ENCODE measurements around the gene SMCO2. TPM values are rescaled to one million over a fixed set of nuclear protein-coding genes. Genes with fewer than 3 reads are reported as not detected.
"Not testable (repeated sequence)": the region's sequence is repeated elsewhere in the genome, so short reads cannot be mapped to it uniquely, and the experiment has no call there.

SMCO2 gene
- total and polyA plus RNA-seq, 5 experiments from 2014 or later: not detected

- ATAC-seq: no peak
- no peak overlapping the region for H3K4me3 Mint-ChIP-seq
- peak overlapping the region in 3 of 10 donors; percentile 34 to 67 (median 41) for H3K27ac Mint-ChIP-seq
- peaks cover 4 to 13% (median 8%) of the 10 kb centered on the region in 4 donors for H3K4me1 Mint-ChIP-seq
- no peak for DNase-seq
- POLR2A ChIA-PET: no interaction called here
- H3K9me3 Mint-ChIP-seq: peaks cover 0 to 3% (median 0%) of the 10 kb centered on the region in 9 donors
- peaks cover 0 to 4% (median 0%) of the 10 kb centered on the region in 3 donors for H3K36me3 Mint-ChIP-seq
- peaks cover 0 to 9% (median 6%) of the 10 kb centered on the region in 5 donors for H3K27me3 Mint-ChIP-seq
Measured at GRCh38 chr12:27541031-27541719, 94.6 kb downstream of the SMCO2 start.

DNA sequence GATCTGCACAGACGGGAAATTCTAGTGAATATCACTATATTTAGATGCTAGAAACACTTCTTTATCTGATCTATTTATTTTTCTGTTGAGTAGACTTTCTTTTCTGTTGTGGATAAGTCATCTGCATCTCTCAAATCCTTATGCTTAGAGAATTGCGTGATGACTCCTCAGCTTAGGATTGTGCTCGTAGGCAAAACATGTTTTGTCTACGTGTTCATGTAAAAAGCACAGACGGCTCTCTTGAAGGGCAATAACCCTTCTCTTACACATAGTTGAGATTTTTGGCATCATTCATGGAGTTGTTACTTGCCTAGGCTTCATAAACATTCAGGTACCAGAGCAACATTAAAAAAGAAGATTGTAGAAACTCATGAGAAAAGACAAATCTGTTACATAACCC is 96.1 kb downstream of the SMCO2 start:
- H3K27ac Mint-ChIP-seq: peak overlapping the region in 1 of 10 donors; percentile 4
- H3K4me1 Mint-ChIP-seq: peaks cover 3 to 12% (median 8%) of the 10 kb centered on the region in 4 donors
- ATAC-seq (no peak), DNase-seq (no peak)
- peaks cover 0 to 4% (median 0%) of the 10 kb centered on the region in 3 donors for H3K36me3 Mint-ChIP-seq
- peaks cover 0 to 9% (median 6%) of the 10 kb centered on the region in 5 donors for H3K27me3 Mint-ChIP-seq
- H3K9me3 Mint-ChIP-seq: peaks cover 0 to 3% (median 0%) of the 10 kb centered on the region in 9 donors
- POLR2A ChIA-PET: no interaction called here
- no peak overlapping the region for H3K4me3 Mint-ChIP-seq

GRCh38 chr12:27544858-27545257 is 98.3 kb downstream of the SMCO2 start:
- POLR2A ChIA-PET, DNase-seq, ATAC-seq, H3K4me3 Mint-ChIP-seq, H3K36me3 Mint-ChIP-seq, H3K9me3 Mint-ChIP-seq: not testable (repeated sequence)
- peaks cover 0 to 10% (median 9%) of the 10 kb centered on the region in 5 donors for H3K27me3 Mint-ChIP-seq
- H3K4me1 Mint-ChIP-seq: peaks cover 0 to 12% (median 4%) of the 10 kb centered on the region in 4 donors
- peak overlapping the region in 1 of 10 donors; percentile 26 for H3K27ac Mint-ChIP-seq

DNA sequence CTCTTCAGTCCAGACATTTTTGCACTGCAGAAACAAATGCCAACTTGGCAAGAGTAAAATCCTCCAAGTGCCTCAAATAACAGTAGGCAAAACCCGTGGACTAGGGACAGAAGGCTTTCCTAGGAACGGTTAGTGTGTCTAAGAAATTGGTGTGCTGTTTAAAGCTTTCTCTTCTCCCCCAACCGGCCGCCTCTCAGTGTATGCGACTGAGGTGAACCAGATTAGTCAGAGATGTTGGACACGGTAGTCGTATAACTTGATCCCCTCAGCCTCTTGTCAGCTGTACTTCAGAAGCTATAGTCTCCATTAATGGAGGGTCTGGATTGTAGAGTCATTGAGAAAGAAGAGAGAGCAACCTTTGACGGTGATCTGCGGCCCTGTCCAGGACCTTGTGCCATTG is 99.1 kb downstream of the SMCO2 start:
- ATAC-seq: no peak
- POLR2A ChIA-PET: no interaction called here
- Mint-ChIP-seq H3K4me1 (peaks cover 0 to 13% (median 6%) of the 10 kb centered on the region in 4 donors), H3K36me3 (peaks cover 0 to 4% (median 0%) of the 10 kb centered on the region in 3 donors), H3K4me3 (no peak overlapping the region), H3K9me3 (peaks cover 0 to 3% (median 0%) of the 10 kb centered on the region in 9 donors), H3K27me3 (peaks cover 0 to 10% (median 9%) of the 10 kb centered on the region in 5 donors), H3K27ac (no peak overlapping the region)
- DNase-seq: no peak

DNA sequence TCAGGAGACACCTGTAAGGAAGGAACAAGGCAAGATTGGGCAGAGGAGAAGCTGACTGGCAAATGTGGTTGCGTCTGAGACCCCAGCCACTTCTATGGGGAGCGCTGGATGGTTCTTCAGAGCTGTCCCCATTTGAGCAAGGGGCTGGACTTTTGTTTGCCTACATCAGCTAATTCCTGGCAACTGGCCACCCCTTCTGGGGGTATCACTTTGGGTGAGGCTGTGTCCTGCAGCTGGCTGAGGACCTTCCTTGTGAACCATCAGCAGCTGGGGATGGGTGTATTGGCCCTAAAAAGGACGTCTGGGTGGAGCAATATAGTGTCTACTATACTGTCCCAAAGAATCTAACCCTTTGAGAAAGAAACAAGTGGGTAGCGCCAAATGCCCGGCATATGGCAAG is 101.1 kb downstream of the SMCO2 start:
- H3K9me3 Mint-ChIP-seq: peaks cover 0 to 3% (median 0%) of the 10 kb centered on the region in 9 donors
- H3K27me3 Mint-ChIP-seq: peaks cover 0 to 8% (median 6%) of the 10 kb centered on the region in 5 donors
- DNase-seq: no peak
- H3K36me3 Mint-ChIP-seq: peaks cover 0 to 4% (median 0%) of the 10 kb centered on the region in 3 donors
- H3K27ac Mint-ChIP-seq: no peak overlapping the region
- H3K4me1 Mint-ChIP-seq: peaks cover 0 to 12% (median 6%) of the 10 kb centered on the region in 4 donors
- POLR2A ChIA-PET: no interaction called here
- no peak for ATAC-seq
- H3K4me3 Mint-ChIP-seq: no peak overlapping the region

DNA sequence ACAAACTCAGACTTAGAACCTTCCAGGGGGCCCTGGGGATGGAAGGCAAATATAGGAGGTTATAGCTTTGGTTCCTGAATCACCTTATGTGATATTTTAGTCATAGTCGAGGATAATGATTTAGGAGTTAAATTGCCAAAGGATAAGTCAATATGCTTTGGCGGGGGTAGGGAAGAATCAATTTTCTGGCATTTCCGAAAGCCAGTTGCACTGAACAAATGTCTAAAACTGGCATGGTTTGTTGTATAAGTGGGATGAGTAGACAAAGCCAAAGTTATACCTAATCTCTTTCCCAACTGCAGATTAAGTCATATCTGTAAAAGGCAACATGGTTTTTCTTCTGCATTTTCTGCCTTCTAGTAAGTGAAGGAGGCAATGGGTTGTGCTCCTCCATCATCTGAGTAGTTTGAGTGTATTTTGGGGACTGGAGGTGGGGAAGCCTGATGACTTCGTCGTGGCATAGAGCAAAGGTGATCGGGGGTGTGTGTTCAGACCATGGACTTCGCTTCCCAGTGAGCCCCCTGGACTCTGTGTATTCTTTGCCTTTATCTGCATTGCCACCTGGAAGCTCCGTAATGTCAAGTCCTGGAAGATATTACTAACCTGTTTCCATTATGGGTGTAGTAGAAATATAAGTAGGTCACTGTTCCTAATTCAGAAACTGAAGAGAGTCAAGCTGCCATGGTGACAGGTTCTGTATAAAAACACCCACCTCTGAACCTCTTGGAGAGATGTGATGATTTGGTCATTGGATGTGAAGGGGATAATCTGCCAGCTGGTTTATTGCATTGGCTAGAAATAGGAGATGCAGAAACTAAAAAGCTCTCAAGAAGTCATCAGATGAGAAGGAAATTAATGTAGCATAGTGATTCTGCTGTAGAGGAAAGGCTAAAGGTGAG is 102.0 kb downstream of the SMCO2 start:
- no peak for ATAC-seq
- no peak for DNase-seq
- peaks cover 0 to 6% (median 5%) of the 10 kb centered on the region in 5 donors for H3K27me3 Mint-ChIP-seq
- no peak overlapping the region for H3K27ac Mint-ChIP-seq
- peaks cover 0 to 3% (median 0%) of the 10 kb centered on the region in 9 donors for H3K9me3 Mint-ChIP-seq
- peaks cover 0 to 12% (median 8%) of the 10 kb centered on the region in 4 donors for H3K4me1 Mint-ChIP-seq
- POLR2A ChIA-PET: no interaction called here
- H3K4me3 Mint-ChIP-seq: no peak overlapping the region
- H3K36me3 Mint-ChIP-seq: peaks cover 0 to 4% (median 0%) of the 10 kb centered on the region in 3 donors

GRCh38 chr12:27549236-27549800 is 102.8 kb downstream of the SMCO2 start:
- H3K27ac Mint-ChIP-seq: no peak overlapping the region
- H3K4me3 Mint-ChIP-seq: no peak overlapping the region
- ATAC-seq (no peak), DNase-seq (no peak)
- H3K36me3 Mint-ChIP-seq: peaks cover 0 to 3% (median 0%) of the 10 kb centered on the region in 3 donors
- POLR2A ChIA-PET: no interaction called here
- peaks cover 0 to 3% (median 0%) of the 10 kb centered on the region in 9 donors for H3K9me3 Mint-ChIP-seq
- peaks cover 0 to 6% (median 3%) of the 10 kb centered on the region in 5 donors for H3K27me3 Mint-ChIP-seq
- peaks cover 0 to 12% (median 8%) of the 10 kb centered on the region in 4 donors for H3K4me1 Mint-ChIP-seq

DNA sequence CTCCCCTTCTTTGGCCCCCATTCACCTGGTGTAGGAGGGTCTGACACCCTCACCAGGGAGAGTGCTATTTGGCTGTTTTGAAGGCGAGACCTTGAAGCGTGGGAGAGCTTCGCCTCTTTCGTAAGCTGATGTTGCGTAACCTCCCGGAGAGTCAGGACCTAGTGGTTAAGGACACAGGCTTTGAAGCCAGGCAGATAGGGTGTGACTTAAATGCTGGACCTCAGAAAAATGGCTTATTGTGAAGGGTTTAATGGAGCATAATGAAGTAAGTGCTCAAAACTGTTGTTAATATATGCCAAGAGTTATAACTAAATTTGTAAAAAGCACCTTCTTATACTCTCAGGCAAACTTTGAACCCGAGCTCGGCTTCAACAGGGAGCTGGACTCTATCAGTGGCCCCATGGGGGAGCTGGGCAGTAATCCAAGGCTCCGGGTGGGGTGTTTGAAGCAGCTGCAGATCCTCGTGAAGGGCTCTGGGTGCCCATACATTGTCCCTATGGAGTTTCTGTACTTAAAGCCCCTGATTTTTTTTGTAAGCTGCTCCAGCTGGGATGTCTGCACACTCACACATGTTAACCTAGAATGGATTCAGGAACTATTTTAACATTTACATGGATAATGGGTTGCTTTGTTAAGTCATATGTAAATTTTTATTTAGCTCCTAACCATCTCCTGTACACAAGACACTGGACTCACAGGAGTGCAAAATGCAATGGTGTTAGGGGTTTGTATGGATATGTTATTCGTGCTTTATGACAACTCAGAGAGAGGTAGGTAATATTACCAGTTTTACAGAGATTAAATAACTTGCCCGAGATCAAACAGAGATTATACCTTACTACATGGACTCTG is 103.5 kb downstream of the SMCO2 start:
- POLR2A ChIA-PET: no interaction called here
- H3K4me1 Mint-ChIP-seq: peaks cover 0 to 13% (median 8%) of the 10 kb centered on the region in 4 donors
- peaks cover 0 to 6% (median 0%) of the 10 kb centered on the region in 5 donors for H3K27me3 Mint-ChIP-seq
- no peaks in the 10 kb centered on the region for H3K9me3 Mint-ChIP-seq
- H3K27ac Mint-ChIP-seq: no peak overlapping the region
- H3K4me3 Mint-ChIP-seq: no peak overlapping the region
- ATAC-seq (no peak), DNase-seq (no peak)
- no peaks in the 10 kb centered on the region for H3K36me3 Mint-ChIP-seq

DNA sequence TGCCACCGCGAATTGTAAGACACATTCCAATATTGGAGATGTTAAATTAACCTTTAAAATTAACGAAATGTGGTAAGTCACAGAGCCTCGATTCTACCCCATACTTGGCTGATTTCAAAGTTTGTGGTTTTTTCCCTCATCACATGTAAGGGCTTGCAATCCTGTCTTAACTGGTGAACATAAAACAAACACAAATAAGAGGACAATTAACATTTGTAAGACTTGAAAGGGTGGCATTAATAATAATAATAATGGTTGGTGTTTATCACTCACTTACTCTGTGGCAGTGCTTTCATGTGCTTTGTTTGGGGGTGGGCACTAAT is 104.1 kb downstream of the SMCO2 start:
- Mint-ChIP-seq H3K27me3 (peaks cover 0 to 6% (median 0%) of the 10 kb centered on the region in 5 donors), H3K27ac (no peak overlapping the region), H3K9me3 (no peaks in the 10 kb centered on the region), H3K36me3 (no peaks in the 10 kb centered on the region), H3K4me1 (peaks cover 0 to 19% (median 11%) of the 10 kb centered on the region in 4 donors), H3K4me3 (no peak overlapping the region)
- no peak for ATAC-seq
- POLR2A ChIA-PET: no interaction called here
- no peak for DNase-seq

- H3K9me3 Mint-ChIP-seq: no peaks in the 10 kb centered on the region
- no peak for ATAC-seq
- no peak for DNase-seq
- POLR2A ChIA-PET: no interaction called here
- H3K27ac Mint-ChIP-seq: no peak overlapping the region
- no peaks in the 10 kb centered on the region for H3K36me3 Mint-ChIP-seq
- H3K4me1 Mint-ChIP-seq: peaks cover 0 to 26% (median 15%) of the 10 kb centered on the region in 4 donors
- H3K4me3 Mint-ChIP-seq: no peak overlapping the region
- peaks cover 0 to 6% (median 0%) of the 10 kb centered on the region in 5 donors for H3K27me3 Mint-ChIP-seq
Measured at GRCh38 chr12:27551172-27551840, 104.8 kb downstream of the SMCO2 start.
